ENCODE measurements around the gene EXO5.
"Not testable (repeated sequence)": the region's sequence is repeated elsewhere in the genome, so short reads cannot be mapped to it uniquely, and the experiment has no call there.

- TF ChIP-seq, protein P1, sequence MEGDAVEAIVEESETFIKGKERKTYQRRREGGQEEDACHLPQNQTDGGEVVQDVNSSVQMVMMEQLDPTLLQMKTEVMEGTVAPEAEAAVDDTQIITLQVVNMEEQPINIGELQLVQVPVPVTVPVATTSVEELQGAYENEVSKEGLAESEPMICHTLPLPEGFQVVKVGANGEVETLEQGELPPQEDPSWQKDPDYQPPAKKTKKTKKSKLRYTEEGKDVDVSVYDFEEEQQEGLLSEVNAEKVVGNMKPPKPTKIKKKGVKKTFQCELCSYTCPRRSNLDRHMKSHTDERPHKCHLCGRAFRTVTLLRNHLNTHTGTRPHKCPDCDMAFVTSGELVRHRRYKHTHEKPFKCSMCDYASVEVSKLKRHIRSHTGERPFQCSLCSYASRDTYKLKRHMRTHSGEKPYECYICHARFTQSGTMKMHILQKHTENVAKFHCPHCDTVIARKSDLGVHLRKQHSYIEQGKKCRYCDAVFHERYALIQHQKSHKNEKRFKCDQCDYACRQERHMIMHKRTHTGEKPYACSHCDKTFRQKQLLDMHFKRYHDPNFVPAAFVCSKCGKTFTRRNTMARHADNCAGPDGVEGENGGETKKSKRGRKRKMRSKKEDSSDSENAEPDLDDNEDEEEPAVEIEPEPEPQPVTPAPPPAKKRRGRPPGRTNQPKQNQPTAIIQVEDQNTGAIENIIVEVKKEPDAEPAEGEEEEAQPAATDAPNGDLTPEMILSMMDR (IDR thresholded peaks at IDR 0.05) = not testable (repeated sequence)
- TF ChIP-seq SMC3 (IDR thresholded peaks at IDR 0.05); RFX5 (IDR thresholded peaks at IDR 0.05); RAD21 (conservative IDR thresholded peaks at IDR 0.05 in 1 of 2, IDR thresholded peaks at IDR 0.05 in 1 of 2); RNF2 (IDR thresholded peaks at IDR 0.05; ENCODE audit: borderline replicate concordance, low read depth): not testable (repeated sequence)
These were observed 49.7 kb downstream of the EXO5 start for GRCh38 chr1:40558241-40558640.
